Endothelial cell of umbilical vein (primary cell): ENCODE measurements around the gene CDK2. TPM values are rescaled to one million over a fixed set of nuclear protein-coding genes. Genes with fewer than 3 reads are reported as not detected.

Experiments
- BruUV-seq: library from RNA; stranded (reverse); fragments of 400-500 nt; replicated peaks from 2 replicates; lab custom pipeline; 2021; lab: Mats Ljungman, UMichigan
- CTCF ChIA-PET: fragments of 300-600, 350-600 bp; sonication (Branson Sonifier 250); formaldehyde crosslinking; loops from one replicate; lab custom pipeline; 2021; ENCODE audit warnings: antibody characterized with exemption, inconsistent platforms; lab: Charles Lee
- POLR2A ChIA-PET: fragments of 300-600, 350-600 bp; sonication (Branson Sonifier 250); formaldehyde crosslinking; loops from one replicate; lab custom pipeline; 2021; ENCODE audit warnings: antibody characterized with exemption, inconsistent platforms; lab: Charles Lee
- DNase-seq: peaks from one replicate; pipeline ENCODE4 v3.0.0-alpha.2; 2011; ENCODE audit warnings: low read depth, low spot score
- FAIRE-seq: peaks from 2 replicates; lab custom pipeline; 2011; peaks lifted over from hg19 to GRCh38; lab: Jason Lieb, UNC
- H2AFZ ChIP-seq: 2 replicates; pipeline ENCODE4 v1.6.0; 2012; ENCODE audit warnings: low read depth, low read length, control low read depth, inconsistent platforms
- H3K27ac ChIP-seq: 2 replicates; pipeline ENCODE4 v1.5.1; 2011; ENCODE audit warnings: low read depth, mild to moderate bottlenecking, control low read depth, low read length, moderate library complexity; ENCODE audit not compliant: insufficient read depth
- H3K27me3 ChIP-seq, 2 experiments: 2 replicates each; pipeline versions ENCODE4 v1.6.0 to v1.6.1; 2011; ENCODE audit warnings: low read length in 2 of 2, mixed read lengths in 1 of 2; ENCODE audit not compliant: control insufficient read depth in 2 of 2, insufficient read depth in 2 of 2
- H3K36me3 ChIP-seq, 2 experiments: 2 replicates in 1 of 2; 3 replicates in 1 of 2; pipeline ENCODE4 v1.5.1; 2011; ENCODE audit warnings: low read length in 2 of 2, mild to moderate bottlenecking in 1 of 2, moderate library complexity in 1 of 2; ENCODE audit not compliant: control insufficient read depth in 2 of 2, insufficient read depth in 2 of 2; ENCODE audit errors: extremely low read depth in 1 of 2
- H3K4me1 ChIP-seq: 3 replicates; pipeline ENCODE4 v1.5.1; 2011; ENCODE audit warnings: mild to moderate bottlenecking, low read length; ENCODE audit not compliant: control insufficient read depth, insufficient read depth; ENCODE audit errors: extremely low read depth
- H3K4me2 ChIP-seq: 2 replicates; pipeline ENCODE4 v1.6.1; 2011; ENCODE audit warnings: low read length, control low read depth, mixed read lengths; ENCODE audit not compliant: insufficient read depth
- H3K4me3 ChIP-seq, 3 experiments: fragments of 200-600 bp in 1 of 3; sonication (generic), shearing (Covaris generic) in 1 of 3; replicated peaks in 1 of 3; 2 replicates each; pipeline ENCODE4 v1.5.1; 2011 to 2016; ENCODE audit warnings: control low read depth in 3 of 3, low read length in 3 of 3, mild to moderate bottlenecking in 2 of 3, inconsistent platforms in 1 of 3, low read depth in 1 of 3, moderate library complexity in 1 of 3; ENCODE audit not compliant: insufficient read depth in 1 of 3
- H3K79me2 ChIP-seq: 2 replicates; pipeline ENCODE4 v1.6.0; 2012; ENCODE audit warnings: low read length, inconsistent platforms; ENCODE audit not compliant: control insufficient read depth, insufficient read depth
- H3K9ac ChIP-seq: replicated peaks from 2 replicates; pipeline ENCODE3; 2011; ENCODE audit warnings: low read length, control low read depth; ENCODE audit not compliant: insufficient read depth; ENCODE audit errors: extremely low read depth
- H3K9me1 ChIP-seq: replicated peaks from 3 replicates; pipeline ENCODE4 v1.6.0; 2011; ENCODE audit warnings: mild to moderate bottlenecking, low read length; ENCODE audit not compliant: control insufficient read depth, insufficient read depth; ENCODE audit errors: extremely low read depth
- H3K9me3 ChIP-seq: replicated peaks from 2 replicates; pipeline ENCODE4 v1.5.1; 2012; ENCODE audit warnings: low read length, inconsistent platforms; ENCODE audit not compliant: control insufficient read depth, insufficient read depth
- H4K20me1 ChIP-seq: replicated peaks from 2 replicates; pipeline ENCODE3; 2011; ENCODE audit warnings: mild to moderate bottlenecking, low read length; ENCODE audit not compliant: control insufficient read depth, insufficient read depth; ENCODE audit errors: extremely low read depth
- CTCF ChIP-seq, 2 donors: IDR thresholded peaks; 1 replicate in 1 of 2; 2 replicates in 1 of 2; pipeline ENCODE4 v1.5.1; 2011; ENCODE audit warnings: low read length in 2 of 2, mild to moderate bottlenecking in 2 of 2, moderate library complexity in 2 of 2, control low read depth in 1 of 2, inconsistent platforms in 1 of 2, low read depth in 1 of 2; ENCODE audit not compliant: insufficient read depth in 1 of 2; ENCODE audit errors: extremely low read depth in 1 of 2
- EZH2 ChIP-seq: IDR thresholded peaks from 2 replicates; pipeline ENCODE4 v1.6.1; 2012; ENCODE audit warnings: borderline replicate concordance, low read depth, mild to moderate bottlenecking, moderate library complexity, low read length, inconsistent platforms; ENCODE audit not compliant: severe bottlenecking
- FOS ChIP-seq: IDR thresholded peaks from 2 replicates; pipeline ENCODE4 v1.6.1; 2011; ENCODE audit warnings: mild to moderate bottlenecking, low read length, moderate library complexity, borderline replicate concordance; ENCODE audit not compliant: insufficient read depth
- GATA2 ChIP-seq: IDR thresholded peaks from 2 replicates; pipeline ENCODE4 v1.7.0; 2011; ENCODE audit warnings: low read depth, mild to moderate bottlenecking, moderate library complexity, mixed read lengths, low read length; ENCODE audit not compliant: insufficient read length, insufficient read depth
- JUN ChIP-seq: IDR thresholded peaks from 2 replicates; pipeline ENCODE4 v1.6.1; 2011; ENCODE audit warnings: borderline replicate concordance, low read depth; ENCODE audit not compliant: insufficient read length, insufficient read depth
- MAX ChIP-seq: IDR thresholded peaks from 2 replicates; pipeline ENCODE4 v1.6.1; 2011; ENCODE audit not compliant: insufficient read depth, insufficient read length
- MYC ChIP-seq: IDR thresholded peaks from one replicate; pipeline ENCODE4 v1.6.1; 2011; ENCODE audit warnings: mild to moderate bottlenecking, low read depth, low read length
- POLR2A ChIP-seq: IDR thresholded peaks from 2 replicates; pipeline ENCODE4 v1.6.1; 2012; ENCODE audit warnings: low read depth, mild to moderate bottlenecking, control low read depth, low read length
- POLR2AphosphoS5 ChIP-seq: IDR thresholded peaks from 2 replicates; pipeline ENCODE4 v1.6.1; 2012; ENCODE audit warnings: low read depth, mild to moderate bottlenecking, control low read depth, low read length, moderate library complexity; ENCODE audit not compliant: insufficient read depth
- dilution Hi-C: fragments of 300-500 bp; cut with MboI; formaldehyde crosslinking; loops from one replicate; pipeline ENCODE4 v1.15.0; 2019; ENCODE audit warnings: low sequenced_read_pairs; ENCODE audit not compliant: extremely low pct_ligation_motif_present
- intact Hi-C: fragments of 100-400 bp; cut with micrococcal nuclease; formaldehyde crosslinking; loops from one replicate; pipeline ENCODE4 v1.10.0; 2022
- polyA plus RNA-seq, 4 experiments: library from polyadenylated mRNA; depleted of rRNA in 3 of 4; stranded (reverse) in 3 of 4; unstranded in 1 of 4; fragments of >200 nt; gene quantifications; 2 replicates each; pipeline versions ENCODE4 v1.2.1 to v1.2.3, GENCODE V29; 2011 to 2012; ENCODE audit warnings: missing spikeins in 1 of 4
- total RNA-seq: library from RNA; stranded (reverse); gene quantifications from 2 replicates; pipeline ENCODE4 v1.2.3, GENCODE V29; 2021

Gene CDK2
- total and polyA plus RNA-seq, 2 donors (not counting 3 experiments of a cell fraction or from before 2014, with no cell fraction given) = 46.7 to 69.8 TPM

GRCh38 chr12:55942055-55942454, 24.6 kb upstream of the CDK2 start:
- DNase-seq (no peak), FAIRE-seq (no peak)
- POLR2A ChIA-PET = interaction anchor here (1.2 kb wide), 1 partner anchor 32 kb away, joined by 3 read pairs; the partner anchor contains the start of gene RAB5B
- no peaks in the 10 kb centered on the region for H3K9me1 ChIP-seq
- H3K4me3 ChIP-seq = no peak overlapping the region
- H3K27me3 ChIP-seq = no peaks in the 10 kb centered on the region
- no peaks in the 10 kb centered on the region for H4K20me1 ChIP-seq
- no peak overlapping the region for H2AFZ ChIP-seq
- H3K9me3 ChIP-seq = no peaks in the 10 kb centered on the region
- H3K4me1 ChIP-seq = no peaks in the 10 kb centered on the region
- no peak for TF ChIP-seq JUN
- TF ChIP-seq MAX = no peak
- TF ChIP-seq GATA2 = no peak
- no peak for TF ChIP-seq EZH2
- no peak for TF ChIP-seq MYC
- TF ChIP-seq POLR2A = no peak
- TF ChIP-seq FOS = no peak
- TF ChIP-seq POLR2AphosphoS5 = no peak
- TF ChIP-seq CTCF (IDR thresholded peaks at IDR 0.05; ENCODE audit: extremely low read depth in 1 of 2, insufficient read depth in 1 of 2, low read depth in 1 of 2, low read length in 2 of 2) = no peak
- dilution Hi-C loops = no loop called here
- H3K4me2 ChIP-seq = no peak overlapping the region
- no peak overlapping the region for H3K27ac ChIP-seq
- intact Hi-C loops = loop anchor here (2.0 kb wide), 1 partner anchor 17 kb away; no protein-coding TSS in a partner anchor
- CTCF ChIA-PET = interaction anchor here (0.6 to 1.2 kb wide), 4 partner anchors 9 to 204 kb away, joined by 3 to 4 read pairs (median 4); no protein-coding TSS in a partner anchor
- H3K9ac ChIP-seq = no peak overlapping the region
- no TSS peak for BruUV-seq
- no peaks in the 10 kb centered on the region for H3K79me2 ChIP-seq
- H3K36me3 ChIP-seq = peaks cover 4 to 11% of the 10 kb centered on the region in 2 experiments
